C4-2B (cell line): ENCODE results near the gene DLGAP1.

ENCODE experiments used
- CTCF ChIP-seq: fragments of 450-650 bp; conservative IDR thresholded peaks from 2 replicates; pipeline ENCODE4 v1.5.1; 2017; ENCODE audit warnings: mild to moderate bottlenecking
- ZFX ChIP-seq: fragments of 450-650 bp; IDR thresholded peaks from 2 replicates; pipeline ENCODE4 v1.6.1; 2017

GRCh38 chr18:4384932-4385331, 70.2 kb downstream of the DLGAP1 start:
- TF ChIP-seq CTCF (no peak), ZFX (no peak)
